Astrocyte of the spinal cord (primary cell): ENCODE measurements around the gene KRTAP13-2.

Experiments
- DNase-seq: peaks from one replicate; pipeline ENCODE4 v3.0.0; 2011; ENCODE audit warnings: low read depth, low spot score
- H3K4me3 ChIP-seq: 2 replicates; pipeline ENCODE4 v1.5.1; 2011; ENCODE audit warnings: low read depth, mild to moderate bottlenecking, low read length, moderate library complexity
- in situ Hi-C: cut with HindIII; loops from 2 replicates; pipeline ENCODE4 v1.10.0; 2017; ENCODE audit warnings: low sequenced_read_pairs
- TF ChIP-seq, protein P1 (sequence below): IDR thresholded peaks from 2 replicates; pipeline ENCODE4 v1.5.1; 2012; ENCODE audit warnings: low read depth, mild to moderate bottlenecking, low read length, inconsistent platforms

Gene KRTAP13-2

GRCh38 chr21:30355906-30356305, 16.2 kb downstream of the KRTAP13-2 start:
- H3K4me3 ChIP-seq = no peak overlapping the region
- no peak for DNase-seq
- in situ Hi-C loops = no loop called here
- TF ChIP-seq, protein P1, sequence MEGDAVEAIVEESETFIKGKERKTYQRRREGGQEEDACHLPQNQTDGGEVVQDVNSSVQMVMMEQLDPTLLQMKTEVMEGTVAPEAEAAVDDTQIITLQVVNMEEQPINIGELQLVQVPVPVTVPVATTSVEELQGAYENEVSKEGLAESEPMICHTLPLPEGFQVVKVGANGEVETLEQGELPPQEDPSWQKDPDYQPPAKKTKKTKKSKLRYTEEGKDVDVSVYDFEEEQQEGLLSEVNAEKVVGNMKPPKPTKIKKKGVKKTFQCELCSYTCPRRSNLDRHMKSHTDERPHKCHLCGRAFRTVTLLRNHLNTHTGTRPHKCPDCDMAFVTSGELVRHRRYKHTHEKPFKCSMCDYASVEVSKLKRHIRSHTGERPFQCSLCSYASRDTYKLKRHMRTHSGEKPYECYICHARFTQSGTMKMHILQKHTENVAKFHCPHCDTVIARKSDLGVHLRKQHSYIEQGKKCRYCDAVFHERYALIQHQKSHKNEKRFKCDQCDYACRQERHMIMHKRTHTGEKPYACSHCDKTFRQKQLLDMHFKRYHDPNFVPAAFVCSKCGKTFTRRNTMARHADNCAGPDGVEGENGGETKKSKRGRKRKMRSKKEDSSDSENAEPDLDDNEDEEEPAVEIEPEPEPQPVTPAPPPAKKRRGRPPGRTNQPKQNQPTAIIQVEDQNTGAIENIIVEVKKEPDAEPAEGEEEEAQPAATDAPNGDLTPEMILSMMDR = no peak

- no peak overlapping the region for H3K4me3 ChIP-seq
- TF ChIP-seq, protein P1 = no peak
- DNase-seq = no peak
- in situ Hi-C loops = no loop called here
Observed at GRCh38 chr21:30354308-30355005, 17.6 kb downstream of the KRTAP13-2 start.

- TF ChIP-seq, protein P1 = no peak
- DNase-seq = no peak
- no peak overlapping the region for H3K4me3 ChIP-seq
- in situ Hi-C loops = no loop called here
Observed at GRCh38 chr21:30351534-30351933, 20.5 kb downstream of the KRTAP13-2 start.

- in situ Hi-C loops = no loop called here
- no peak for DNase-seq
- TF ChIP-seq, protein P1 = no peak
Observed at GRCh38 chr21:30349572-30349971, 22.5 kb downstream of the KRTAP13-2 start.

GRCh38 chr21:30348506-30348905, 23.6 kb downstream of the KRTAP13-2 start, which contains the start of gene KRTAP23-1:
KRTAP23-1 (minus strand) TSS chr21:30348606; CDS start chr21:30348606, 0 bp downstream.
- DNase-seq = no peak
- in situ Hi-C loops = no loop called here
- TF ChIP-seq, protein P1 = no peak
- H3K4me3 ChIP-seq = no peak within 1 kb of the TSS

More at GRCh38 chr21:30349572-30349971, 22.5 kb downstream of the KRTAP13-2 start:
- H3K4me3 ChIP-seq = no peak overlapping the region

DNA sequence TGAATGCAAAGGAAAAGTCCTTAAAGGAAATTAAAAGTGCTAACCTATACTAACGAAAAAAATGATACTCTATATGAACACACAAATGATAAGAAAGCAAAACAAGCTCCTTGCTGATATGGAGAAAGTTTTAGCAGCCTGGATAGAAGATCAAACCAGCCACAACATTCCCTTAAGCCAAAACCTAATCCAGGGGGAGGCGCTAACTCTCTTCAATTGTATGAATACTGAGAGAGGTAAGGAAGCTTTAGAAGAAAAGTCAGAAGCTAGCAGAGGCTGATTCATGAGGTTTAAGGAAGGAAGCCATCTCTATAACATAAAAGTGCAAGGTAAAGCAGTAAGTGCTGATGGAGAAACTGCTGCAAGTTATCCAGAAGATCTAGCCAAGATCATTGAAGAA, 27.1 kb downstream of the KRTAP13-2 start:
- in situ Hi-C loops = no loop called here
- H3K4me3 ChIP-seq = no peak overlapping the region
- TF ChIP-seq, protein P1 = no peak
- DNase-seq = no peak
